Lower leg skin (tissue), 3 donors: ENCODE results near the gene LYSMD2.

Source experiments
- CTCF ChIP-seq, 3 donors: fragments of 450-650 bp; IDR thresholded peaks; one replicate each; pipeline ENCODE4 v1.5.1; 2016; ENCODE audit warnings: antibody characterized with exemption in 3 of 3, mild to moderate bottlenecking in 3 of 3, moderate library complexity in 2 of 3
- POLR2A ChIP-seq, 2 donors: fragments of 450-650 bp; IDR thresholded peaks; one replicate each; pipeline ENCODE4 v1.6.1; 2016 to 2017; ENCODE audit warnings: antibody characterized with exemption in 2 of 2, mild to moderate bottlenecking in 1 of 2, moderate library complexity in 1 of 2

DNA sequence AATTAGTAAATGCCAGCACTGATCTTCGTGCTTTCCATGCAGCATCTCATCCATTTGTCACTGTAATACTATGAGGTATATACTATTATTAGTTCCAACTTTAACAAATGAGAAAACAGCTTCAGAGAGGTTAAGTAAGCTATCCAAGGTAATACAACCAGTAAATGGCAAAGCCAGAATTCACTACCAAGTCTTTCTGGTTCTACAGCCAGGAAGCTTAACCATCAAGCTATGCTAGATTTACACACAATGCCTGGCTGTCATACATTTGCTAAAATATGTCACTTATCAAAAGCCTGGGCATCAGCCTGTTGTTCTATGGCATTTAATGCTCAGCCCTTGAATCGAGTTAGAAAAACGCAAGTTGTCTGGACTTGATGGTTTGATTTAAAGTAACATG lies 46.5 kb upstream of the LYSMD2 start:
- no peak for TF ChIP-seq CTCF (IDR thresholded peaks at IDR 0.05)
- TF ChIP-seq POLR2A (IDR thresholded peaks at IDR 0.05), result no peak
